Measurements from ENCODE around the gene POLR2J3.
"Not testable (repeated sequence)": the region's sequence is repeated elsewhere in the genome, so short reads cannot be mapped to it uniquely, and the experiment has no call there.

Gene POLR2J3

DNA sequence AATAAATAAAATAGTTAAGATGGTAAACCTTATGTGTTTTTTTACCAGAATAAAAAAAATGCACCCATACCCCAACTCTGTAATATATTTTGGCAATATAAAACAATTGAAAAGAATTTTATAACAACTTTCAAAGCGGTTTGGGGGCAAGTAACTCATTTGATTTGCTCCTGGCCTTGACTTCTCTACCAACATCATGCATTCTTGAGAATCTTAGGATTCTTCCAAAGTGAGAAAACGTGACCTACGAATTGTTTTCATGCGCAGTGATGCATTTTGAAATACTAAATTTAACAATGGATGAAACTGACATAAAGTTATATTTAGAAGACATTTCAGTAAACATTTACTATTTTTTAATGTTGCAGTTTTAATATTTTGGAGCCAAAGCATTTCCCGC, 51.6 kb downstream of the POLR2J3 start:
- not testable (repeated sequence) for DNase-seq (ENCODE audit: low read depth)

GRCh38 chr7:102517550-102518147, 54.7 kb downstream of the POLR2J3 start, which contains the start of gene RASA4B:
TSS of gene RASA4B (minus strand) at chr7:102517777. CDS start at chr7:102517710, 67 bp downstream.
- not testable (repeated sequence) for DNase-seq (ENCODE audit: low read depth)
